ENCODE data around the gene CTIF.

CTIF gene

DNA sequence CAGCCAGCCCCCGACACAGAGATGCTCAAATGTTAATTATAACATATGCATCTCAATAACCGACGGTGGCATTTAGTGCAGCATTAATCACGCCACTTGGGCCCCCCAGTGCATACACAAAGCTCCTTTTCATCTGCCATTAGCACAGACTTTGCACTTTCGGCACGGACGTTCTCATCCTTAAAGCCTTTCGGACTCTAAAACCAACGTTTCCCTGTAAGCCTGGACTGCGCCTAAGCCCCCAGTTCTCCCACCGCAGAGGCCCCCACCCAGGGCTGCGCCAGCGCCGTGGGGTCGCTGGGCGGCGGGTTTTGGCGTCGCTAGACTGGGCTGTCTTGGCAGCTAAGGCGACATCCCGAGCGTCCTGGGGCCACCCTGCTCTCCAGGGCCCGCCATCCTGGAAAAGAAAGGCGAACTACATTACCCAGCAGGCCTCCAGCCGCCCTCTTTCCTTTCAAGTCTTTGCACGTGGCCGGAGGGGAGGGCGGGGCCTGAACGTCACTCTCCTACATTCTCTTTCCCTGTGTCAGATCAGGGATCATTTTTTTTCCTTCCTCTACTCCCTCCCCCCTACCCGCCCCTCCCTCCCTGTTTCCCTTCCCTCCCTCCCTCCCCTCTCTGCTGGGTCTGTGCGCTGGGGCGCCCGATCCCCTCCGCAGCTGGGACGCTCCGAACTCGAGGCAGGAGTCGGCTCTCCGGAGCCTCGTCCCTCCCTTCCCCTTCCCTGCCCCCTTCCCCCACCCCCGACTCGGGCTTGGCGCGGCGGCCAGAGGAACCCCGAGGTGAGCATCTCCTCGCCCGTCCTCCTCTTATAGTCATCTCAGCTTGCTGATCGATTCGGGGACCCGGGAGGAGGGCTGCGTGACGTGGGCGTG, at the start of gene CTIF:
Gene CTIF, plus strand, starts transcription at position 501 of the 875 bp plus-strand sequence. CDS start 80,535 bp downstream, outside the sequence.
- peak within 1 kb of the TSS; percentile 82 for H3K4me3 ChIP-seq (ENCODE audit: low read depth, low read length)
- H2AFZ ChIP-seq = peak within 1 kb of the TSS; percentile 96
- peak within 1 kb of the TSS; percentile 99 for H3K4me2 ChIP-seq (ENCODE audit: low read length)
- H3K36me3 ChIP-seq (ENCODE audit: control insufficient read depth, insufficient read depth, low read length) = no peaks in the 10 kb centered on the region
- no peaks in the 10 kb centered on the region for H3K27me3 ChIP-seq (ENCODE audit: control insufficient read depth, insufficient read depth, low read length)
- H3K27ac ChIP-seq = peak within 1 kb of the TSS; percentile 74
- no peak for TF ChIP-seq CTCF (IDR thresholded peaks at IDR 0.05)
- no peaks in the 10 kb centered on the region for H3K4me1 ChIP-seq
- H3K79me2 ChIP-seq = peaks cover 10% of the 10 kb centered on the region
- H3K9me3 ChIP-seq (ENCODE audit: control insufficient read depth, low read length) = no peaks in the 10 kb centered on the region
- H3K9ac ChIP-seq = peak within 1 kb of the TSS; percentile 12

DNA sequence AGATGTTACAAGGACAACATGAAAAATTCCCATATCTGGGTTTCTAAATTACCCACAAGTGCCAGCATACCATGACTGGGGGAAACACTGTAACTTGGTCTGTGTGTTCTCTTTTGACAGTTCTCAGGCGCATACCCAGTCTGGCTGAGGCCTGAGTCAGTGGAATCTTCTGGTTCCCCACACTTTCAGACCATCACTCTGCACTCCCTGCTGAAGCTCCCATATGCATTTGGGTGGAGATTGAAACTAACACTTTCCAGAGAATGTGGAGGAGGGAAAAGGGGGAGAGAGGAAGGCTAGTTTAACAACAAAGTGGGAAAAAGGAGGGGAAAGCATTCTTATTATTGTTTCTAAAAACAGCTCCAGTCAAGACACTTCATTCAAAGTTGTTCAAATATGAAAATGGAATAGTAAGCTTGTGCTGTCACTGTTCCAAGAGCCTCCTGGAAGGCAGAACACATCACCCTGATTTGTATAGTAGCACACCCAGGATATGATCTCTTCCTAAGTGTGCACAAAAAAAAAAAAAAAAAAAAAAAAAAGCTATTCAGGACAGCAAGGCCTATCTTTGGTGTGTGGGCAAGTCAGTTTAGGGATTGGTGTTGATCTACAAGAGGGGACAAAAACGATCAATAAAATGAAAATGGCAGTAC, 48.1 kb upstream of the CTIF start:
- Histone ChIP-seq H3K27ac (no peak overlapping the region), H3K4me3 (ENCODE audit: low read depth, low read length) (no peak overlapping the region), H3K4me2 (ENCODE audit: low read length) (no peak overlapping the region), H2AFZ (no peak overlapping the region), H3K9me3 (ENCODE audit: control insufficient read depth, low read length) (no peaks in the 10 kb centered on the region), H3K27me3 (ENCODE audit: control insufficient read depth, insufficient read depth, low read length) (no peaks in the 10 kb centered on the region), H3K36me3 (ENCODE audit: control insufficient read depth, insufficient read depth, low read length) (no peaks in the 10 kb centered on the region), H3K4me1 (no peaks in the 10 kb centered on the region), H3K9ac (no peak overlapping the region), H3K79me2 (no peaks in the 10 kb centered on the region)
- no peak for TF ChIP-seq CTCF (IDR thresholded peaks at IDR 0.05)

- Histone ChIP-seq H3K4me3 (ENCODE audit: low read depth, low read length) (no peak overlapping the region), H3K27me3 (ENCODE audit: control insufficient read depth, insufficient read depth, low read length) (no peaks in the 10 kb centered on the region), H3K4me2 (ENCODE audit: low read length) (no peak overlapping the region), H3K4me1 (no peaks in the 10 kb centered on the region), H3K36me3 (ENCODE audit: control insufficient read depth, insufficient read depth, low read length) (no peaks in the 10 kb centered on the region), H3K9me3 (ENCODE audit: control insufficient read depth, low read length) (no peaks in the 10 kb centered on the region), H3K27ac (no peak overlapping the region), H3K9ac (no peak overlapping the region), H2AFZ (no peak overlapping the region), H3K79me2 (no peaks in the 10 kb centered on the region)
- TF ChIP-seq CTCF (IDR thresholded peaks at IDR 0.05) = no peak
Observed at GRCh38 chr18:48492880-48493279, 46.0 kb upstream of the CTIF start.

DNA sequence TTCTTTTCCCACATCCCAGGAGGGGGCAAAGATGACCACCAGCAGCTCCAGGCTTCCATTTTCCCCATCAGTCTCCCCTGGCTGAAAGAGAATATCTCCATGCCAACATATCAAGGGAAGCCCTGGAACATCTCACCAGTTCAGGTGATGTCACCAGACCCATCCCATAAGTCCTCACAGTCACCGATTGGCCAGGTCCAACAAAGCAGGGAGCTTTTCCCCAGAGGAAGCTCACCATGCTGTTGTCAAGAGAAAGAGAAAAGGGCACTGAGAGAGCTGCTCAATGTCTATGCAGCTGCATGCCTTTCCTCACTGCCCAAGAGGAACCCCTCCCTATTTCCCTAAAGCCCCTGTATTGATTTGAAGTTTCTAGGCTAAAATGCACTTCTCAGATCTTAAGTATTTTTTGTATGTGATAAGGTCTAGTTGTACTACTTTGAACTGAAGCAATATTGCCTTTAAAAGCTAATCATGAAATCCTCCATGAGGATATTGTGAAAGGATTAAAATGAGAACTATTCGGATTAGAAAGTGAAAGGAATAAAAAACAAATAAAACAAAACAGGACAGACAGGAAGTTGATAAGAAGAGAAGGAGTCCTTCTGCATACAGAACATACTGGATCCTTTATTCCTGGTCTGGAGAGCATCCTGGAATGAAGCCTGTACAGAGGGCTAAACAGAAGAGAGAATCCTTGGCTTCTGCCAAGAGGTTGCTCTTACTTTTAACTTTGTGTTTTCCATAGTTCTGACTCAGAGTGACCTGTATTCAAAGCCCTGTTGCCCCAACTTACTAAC, 45.2 kb upstream of the CTIF start:
- Histone ChIP-seq H3K4me3 (ENCODE audit: low read depth, low read length) (no peak overlapping the region), H3K4me2 (ENCODE audit: low read length) (no peak overlapping the region), H3K9ac (no peak overlapping the region), H2AFZ (no peak overlapping the region), H3K36me3 (ENCODE audit: control insufficient read depth, insufficient read depth, low read length) (no peaks in the 10 kb centered on the region), H3K79me2 (no peaks in the 10 kb centered on the region), H3K27ac (no peak overlapping the region), H3K27me3 (ENCODE audit: control insufficient read depth, insufficient read depth, low read length) (no peaks in the 10 kb centered on the region), H3K4me1 (no peaks in the 10 kb centered on the region), H3K9me3 (ENCODE audit: control insufficient read depth, low read length) (no peaks in the 10 kb centered on the region)
- no peak for TF ChIP-seq CTCF (IDR thresholded peaks at IDR 0.05)
